Thyroid gland (tissue), 4 donors: ENCODE results near the gene CASP9.
"Not testable (repeated sequence)": the region's sequence is repeated elsewhere in the genome, so short reads cannot be mapped to it uniquely, and the experiment has no call there.

ENCODE experiments used
- POLR2A ChIP-seq, 2 donors: fragments of 450-650 bp; IDR thresholded peaks; one replicate each; pipeline ENCODE4 v1.6.1; 2017; ENCODE audit warnings: antibody characterized with exemption in 2 of 2, mild to moderate bottlenecking in 2 of 2, moderate library complexity in 1 of 2
- TF ChIP-seq, protein P1 (sequence below), 6 experiments: fragments of 200-600 bp in 3 of 6; fragments of 450-650 bp in 3 of 6; sonication (generic) in 3 of 6; IDR thresholded peaks; one replicate each; pipeline ENCODE4 v1.5.1; 2016 to 2019; ENCODE audit warnings: antibody characterized with exemption in 6 of 6, mild to moderate bottlenecking in 2 of 6, inconsistent platforms in 1 of 6, moderate library complexity in 1 of 6

DNA sequence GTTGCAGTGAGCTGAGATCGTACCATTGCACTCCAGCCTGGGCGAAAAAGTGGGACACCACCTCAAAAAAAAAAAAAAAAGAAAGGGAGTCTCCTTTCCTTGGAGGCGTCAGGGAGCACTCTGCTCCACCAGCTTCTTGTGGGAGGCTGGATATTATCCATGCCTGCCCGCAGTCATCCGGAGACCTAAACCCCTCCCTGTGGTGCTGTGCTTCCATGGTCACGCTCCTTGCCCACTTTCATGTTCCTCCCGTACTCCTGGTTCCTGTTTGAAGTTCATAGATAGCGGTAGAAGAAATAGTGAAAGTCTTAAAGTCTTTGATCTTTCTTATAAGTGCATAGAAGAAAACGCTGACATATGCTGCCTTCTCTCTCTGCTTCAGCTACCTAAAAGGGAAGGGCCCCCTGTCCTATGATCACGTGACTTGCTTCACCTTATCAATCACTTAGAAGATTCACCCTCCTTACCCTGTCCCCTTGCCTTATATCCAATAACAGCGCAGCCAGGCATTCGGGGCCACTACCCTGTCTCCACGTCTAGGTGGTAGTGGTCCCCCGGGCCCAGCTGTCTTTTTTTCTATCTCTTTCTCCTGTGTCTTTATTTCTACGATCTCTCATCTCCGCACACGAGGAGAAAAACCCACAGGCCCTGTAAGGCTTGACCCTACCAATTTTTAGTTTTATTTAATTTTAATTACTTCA lies 2.7 kb downstream of the CASP9 start:
- TF ChIP-seq, protein P1, sequence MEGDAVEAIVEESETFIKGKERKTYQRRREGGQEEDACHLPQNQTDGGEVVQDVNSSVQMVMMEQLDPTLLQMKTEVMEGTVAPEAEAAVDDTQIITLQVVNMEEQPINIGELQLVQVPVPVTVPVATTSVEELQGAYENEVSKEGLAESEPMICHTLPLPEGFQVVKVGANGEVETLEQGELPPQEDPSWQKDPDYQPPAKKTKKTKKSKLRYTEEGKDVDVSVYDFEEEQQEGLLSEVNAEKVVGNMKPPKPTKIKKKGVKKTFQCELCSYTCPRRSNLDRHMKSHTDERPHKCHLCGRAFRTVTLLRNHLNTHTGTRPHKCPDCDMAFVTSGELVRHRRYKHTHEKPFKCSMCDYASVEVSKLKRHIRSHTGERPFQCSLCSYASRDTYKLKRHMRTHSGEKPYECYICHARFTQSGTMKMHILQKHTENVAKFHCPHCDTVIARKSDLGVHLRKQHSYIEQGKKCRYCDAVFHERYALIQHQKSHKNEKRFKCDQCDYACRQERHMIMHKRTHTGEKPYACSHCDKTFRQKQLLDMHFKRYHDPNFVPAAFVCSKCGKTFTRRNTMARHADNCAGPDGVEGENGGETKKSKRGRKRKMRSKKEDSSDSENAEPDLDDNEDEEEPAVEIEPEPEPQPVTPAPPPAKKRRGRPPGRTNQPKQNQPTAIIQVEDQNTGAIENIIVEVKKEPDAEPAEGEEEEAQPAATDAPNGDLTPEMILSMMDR (IDR thresholded peaks at IDR 0.05): not testable (repeated sequence)
- TF ChIP-seq POLR2A (IDR thresholded peaks at IDR 0.05): not testable (repeated sequence)
